Neural progenitor cell (in vitro differentiated cells): ENCODE data around the gene CHRDL2.
A peak's percentile ranks its signal among the peaks of the same experiment; 100 is the strongest.

Experiments used
- CTCF ChIP-seq: fragments of 200-600 bp; sonication (generic); IDR thresholded peaks from 2 replicates; pipeline ENCODE4 v1.5.1; 2017; ENCODE audit warnings: antibody characterized with exemption, mild to moderate bottlenecking
- EZH2phosphoT487 ChIP-seq: fragments of 200-600 bp; sonication (generic); IDR thresholded peaks from 2 replicates; pipeline ENCODE4 v1.6.1; 2017; ENCODE audit warnings: antibody characterized with exemption

DNA sequence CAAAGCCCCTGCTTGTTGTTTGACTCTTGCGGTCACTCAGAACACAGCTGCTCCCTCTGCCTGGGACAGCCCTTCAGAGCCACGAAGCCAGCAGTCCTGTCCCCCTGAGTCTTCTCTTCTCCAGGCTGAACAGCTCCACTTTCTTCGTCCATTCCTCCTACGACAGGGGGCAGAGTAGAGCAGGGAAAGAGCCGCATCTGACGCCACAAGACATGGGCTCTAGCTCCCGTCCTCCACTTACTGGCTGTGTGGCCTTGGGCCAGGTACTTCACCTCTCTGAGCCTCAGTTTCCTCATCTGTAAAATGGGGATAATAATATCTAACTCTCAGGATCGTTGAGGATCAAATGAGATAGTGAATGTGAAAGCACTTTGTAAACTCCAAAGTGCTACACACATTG is 29.9 kb downstream of the CHRDL2 start:
- TF ChIP-seq EZH2phosphoT487 (no peak), CTCF (peak; percentile 36)
